ENCODE results near the gene ZNF577. TPM values are rescaled to one million over a fixed set of nuclear protein-coding genes. Genes with fewer than 3 reads are reported as not detected.
A peak's percentile ranks its signal among the peaks of the same experiment; 100 is the strongest.

Gene ZNF577
- total RNA-seq, 3 donors from 2014 or later = 5.8 to 17.2 (median 9.7) TPM

DNA sequence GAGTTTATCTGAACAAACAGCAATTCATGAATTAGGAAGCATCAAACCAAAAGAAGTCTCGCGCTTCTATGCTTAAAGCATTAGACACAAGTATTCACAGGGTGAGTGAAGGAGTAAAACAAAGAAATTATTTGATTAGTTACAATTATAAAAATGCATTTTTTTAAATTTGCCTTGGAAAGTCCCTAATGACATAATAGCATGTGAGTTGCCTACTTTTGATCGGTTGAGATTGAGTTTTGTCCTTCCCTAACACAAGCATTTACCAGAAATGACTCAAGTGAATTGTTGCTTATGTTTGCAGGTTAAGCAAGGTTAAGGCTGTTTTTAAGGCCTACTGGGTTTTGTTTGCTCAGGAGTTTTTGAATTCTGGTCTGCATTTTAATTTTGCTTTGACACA lies 17.5 kb upstream of the ZNF577 start:
- intact Hi-C loops (cut with DNase I, micrococcal nuclease) = no loop called here
- Histone ChIP-seq H3K4me1 (ENCODE audit: low read depth) (peaks cover 7% of the 10 kb centered on the region), H3K36me3 (ENCODE audit: low read depth) (no peaks in the 10 kb centered on the region), H3K9me3 (peaks cover 56% of the 10 kb centered on the region), H3K4me3 (no peak overlapping the region)
- ATAC-seq = no peak
- no peak for DNase-seq
- TF ChIP-seq, protein P1, sequence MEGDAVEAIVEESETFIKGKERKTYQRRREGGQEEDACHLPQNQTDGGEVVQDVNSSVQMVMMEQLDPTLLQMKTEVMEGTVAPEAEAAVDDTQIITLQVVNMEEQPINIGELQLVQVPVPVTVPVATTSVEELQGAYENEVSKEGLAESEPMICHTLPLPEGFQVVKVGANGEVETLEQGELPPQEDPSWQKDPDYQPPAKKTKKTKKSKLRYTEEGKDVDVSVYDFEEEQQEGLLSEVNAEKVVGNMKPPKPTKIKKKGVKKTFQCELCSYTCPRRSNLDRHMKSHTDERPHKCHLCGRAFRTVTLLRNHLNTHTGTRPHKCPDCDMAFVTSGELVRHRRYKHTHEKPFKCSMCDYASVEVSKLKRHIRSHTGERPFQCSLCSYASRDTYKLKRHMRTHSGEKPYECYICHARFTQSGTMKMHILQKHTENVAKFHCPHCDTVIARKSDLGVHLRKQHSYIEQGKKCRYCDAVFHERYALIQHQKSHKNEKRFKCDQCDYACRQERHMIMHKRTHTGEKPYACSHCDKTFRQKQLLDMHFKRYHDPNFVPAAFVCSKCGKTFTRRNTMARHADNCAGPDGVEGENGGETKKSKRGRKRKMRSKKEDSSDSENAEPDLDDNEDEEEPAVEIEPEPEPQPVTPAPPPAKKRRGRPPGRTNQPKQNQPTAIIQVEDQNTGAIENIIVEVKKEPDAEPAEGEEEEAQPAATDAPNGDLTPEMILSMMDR (IDR thresholded peaks at IDR 0.05) = no peak

DNA sequence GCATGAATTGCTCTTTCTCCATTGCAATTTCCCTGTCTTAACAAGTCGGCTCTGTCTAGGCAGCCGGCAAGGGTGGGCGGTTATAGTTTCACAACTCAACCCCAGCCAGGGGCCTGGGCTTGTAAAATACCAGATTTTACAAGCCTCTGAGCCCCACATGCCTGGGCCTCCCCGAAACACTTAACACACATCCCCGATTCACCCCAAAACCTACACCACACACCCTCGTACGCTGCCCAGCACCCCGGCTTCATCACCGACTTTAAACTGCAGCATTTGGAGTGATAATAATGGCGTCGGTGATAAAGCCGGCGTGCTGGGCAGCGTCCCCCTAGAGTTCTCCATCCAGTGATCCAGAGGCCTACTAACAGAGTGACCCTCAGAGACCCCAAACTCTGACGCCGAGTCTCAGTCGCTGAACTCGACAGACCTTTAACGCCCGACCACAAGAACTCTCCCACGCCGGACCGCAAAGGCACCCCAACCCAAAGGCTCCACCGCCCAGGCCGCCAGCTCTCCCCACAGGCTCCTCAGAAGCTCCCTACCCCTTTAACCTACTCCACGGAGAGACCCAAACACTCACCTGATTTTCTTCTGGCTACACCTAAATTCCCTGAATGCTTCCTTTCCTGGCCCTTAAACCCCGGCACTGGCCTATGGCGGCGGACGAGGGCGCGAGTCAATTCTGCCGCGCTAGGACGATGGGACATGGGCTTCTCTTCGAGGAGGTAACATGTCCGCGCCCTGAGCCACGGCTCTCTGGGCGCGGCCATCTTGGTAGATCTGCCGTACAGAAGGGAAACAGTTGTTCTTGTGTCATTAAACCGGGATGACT lies 16.8 kb upstream of the ZNF577 start, which contains the start of gene ZNF649:
ZNF649 (minus strand) TSS at position 687 of the 835 bp plus-strand sequence. CDS start 4,910 bp downstream, outside the sequence.
- H3K36me3 ChIP-seq (ENCODE audit: low read depth) = no peaks in the 10 kb centered on the region
- H3K4me1 ChIP-seq (ENCODE audit: low read depth) = peaks cover 7% of the 10 kb centered on the region
- H3K4me3 ChIP-seq = peak within 1 kb of the TSS; percentile 48
- DNase-seq (peak; percentile 86 to 88 (median 88)), ATAC-seq (peak; percentile 100)
- intact Hi-C loops (cut with DNase I, micrococcal nuclease) = no loop called here
- H3K9me3 ChIP-seq = peaks cover 59% of the 10 kb centered on the region
- TF ChIP-seq, protein P1 (IDR thresholded peaks at IDR 0.05) = no peak

DNA sequence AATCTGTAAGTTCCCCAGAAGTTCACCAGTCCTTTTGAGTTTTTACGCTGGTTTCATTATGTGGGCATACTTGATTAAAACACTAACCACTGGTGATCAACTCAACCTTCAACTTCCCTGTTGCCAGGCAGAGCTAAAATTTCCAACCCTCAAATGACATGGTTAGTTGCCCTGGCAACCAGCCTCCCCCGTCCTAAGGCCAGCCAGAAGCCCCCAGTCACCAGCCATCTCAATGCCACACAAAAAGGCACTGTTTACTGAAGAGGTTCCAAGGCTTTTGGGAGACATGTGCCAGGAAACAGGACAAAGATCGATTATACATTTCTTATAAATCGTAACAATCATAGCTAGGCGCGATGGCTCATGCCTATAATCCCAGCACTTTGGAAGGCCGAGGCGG lies 15.4 kb upstream of the ZNF577 start:
- intact Hi-C loops (cut with DNase I, micrococcal nuclease) = no loop called here
- H3K4me3 ChIP-seq = no peak overlapping the region
- ATAC-seq = no peak
- TF ChIP-seq, protein P1 (IDR thresholded peaks at IDR 0.05) = no peak
- no peak for DNase-seq
- H3K9me3 ChIP-seq = peaks cover 67% of the 10 kb centered on the region
- peaks cover 7% of the 10 kb centered on the region for H3K4me1 ChIP-seq (ENCODE audit: low read depth)
- H3K36me3 ChIP-seq (ENCODE audit: low read depth) = peaks cover 4% of the 10 kb centered on the region

DNA sequence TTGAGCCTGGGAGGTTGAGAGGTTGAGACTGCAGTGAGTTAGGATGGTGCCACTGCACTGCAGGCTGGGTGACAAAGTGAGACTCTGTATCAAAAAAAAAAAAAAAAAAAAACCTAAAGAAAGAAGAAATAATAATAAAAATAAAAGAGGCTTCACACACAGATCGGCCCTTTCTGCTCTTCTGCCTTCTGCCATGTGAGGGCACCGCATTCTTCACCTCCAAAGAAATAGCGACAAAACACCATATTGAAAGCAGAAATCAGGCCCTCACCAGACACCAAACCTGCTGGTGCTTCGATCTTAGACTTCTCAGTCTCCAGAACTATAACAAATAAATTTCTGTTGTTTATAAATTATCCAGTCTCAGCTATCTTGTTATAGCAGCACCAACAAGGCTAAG lies 14.1 kb upstream of the ZNF577 start:
- intact Hi-C loops (cut with DNase I, micrococcal nuclease) = no loop called here
- TF ChIP-seq, protein P1 (IDR thresholded peaks at IDR 0.05) = no peak
- ATAC-seq (no peak), DNase-seq (no peak)
- peaks cover 72% of the 10 kb centered on the region for H3K9me3 ChIP-seq
- H3K4me3 ChIP-seq = no peak overlapping the region
- H3K36me3 ChIP-seq (ENCODE audit: low read depth) = peaks cover 6% of the 10 kb centered on the region
- H3K4me1 ChIP-seq (ENCODE audit: low read depth) = peaks cover 7% of the 10 kb centered on the region

DNA sequence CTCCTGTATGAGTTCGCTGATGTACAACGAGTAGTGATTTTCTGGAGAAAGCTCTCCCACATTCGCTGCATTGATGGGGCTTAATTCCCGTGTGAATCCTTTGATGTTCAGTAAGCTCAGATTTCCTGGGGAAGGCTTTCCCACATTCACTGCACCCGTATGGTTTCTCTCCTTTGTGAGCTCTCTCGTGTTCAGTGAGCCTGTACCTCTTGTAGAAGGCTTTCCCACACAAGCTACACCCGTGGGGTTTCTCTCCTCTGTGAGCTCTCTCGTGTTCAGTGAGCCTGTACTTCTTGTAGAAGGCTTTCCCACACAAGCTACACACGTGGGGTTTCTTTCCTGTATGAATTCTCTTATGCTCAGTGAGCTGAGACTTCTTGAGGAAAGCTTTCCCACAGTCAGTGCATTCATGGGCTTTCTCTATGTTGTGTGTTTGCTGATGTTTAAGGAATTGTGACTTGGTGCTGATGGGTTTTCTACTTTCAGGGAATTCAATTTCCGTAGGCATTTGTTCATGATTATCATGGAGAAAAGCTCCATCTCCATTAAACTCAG lies 3.5 kb upstream of the ZNF577 start:
- no peak overlapping the region for H3K4me3 ChIP-seq
- H3K36me3 ChIP-seq (ENCODE audit: low read depth) = peaks cover 23% of the 10 kb centered on the region
- no peaks in the 10 kb centered on the region for H3K4me1 ChIP-seq (ENCODE audit: low read depth)
- TF ChIP-seq, protein P1 (IDR thresholded peaks at IDR 0.05) = no peak
- ATAC-seq (no peak), DNase-seq (no peak)
- H3K9me3 ChIP-seq = peaks cover 98% of the 10 kb centered on the region
- intact Hi-C loops (cut with DNase I, micrococcal nuclease) = no loop called here

Data from mucosa of descending colon (tissue), 3 donors.